SK-N-SH treated with all-trans-retinoic acid at 6 μM for 48 hours (cell line): Measurements from ENCODE around the gene TMEM131.

Source experiments
- ARNTL ChIP-seq: fragments of 450-650 bp; formaldehyde crosslinking; IDR thresholded peaks from 2 replicates; pipeline ENCODE4 v1.5.0; 2020; ENCODE audit warnings: low read depth, mild to moderate bottlenecking, moderate library complexity, borderline replicate concordance
- OSR1 ChIP-seq: fragments of 250-450 bp; sonication (Bioruptor Pico); IDR thresholded peaks from 2 replicates; pipeline ENCODE4 v1.8.0; 2022; ENCODE audit warnings: moderate library complexity, mild to moderate bottlenecking, inconsistent platforms
- SNAI2 ChIP-seq: fragments of 250-450 bp; sonication (Bioruptor Pico); IDR thresholded peaks from 2 replicates; pipeline ENCODE4 v1.5.0; 2020; ENCODE audit warnings: mild to moderate bottlenecking, moderate library complexity
- ZC3H10 ChIP-seq: fragments of 250-450 bp; sonication (Bioruptor Pico); IDR thresholded peaks from 2 replicates; pipeline ENCODE4 v1.5.1; 2021; ENCODE audit warnings: mild to moderate bottlenecking, moderate library complexity
- ZNF565 ChIP-seq: fragments of 450-650 bp; formaldehyde crosslinking; conservative IDR thresholded peaks from 2 replicates; pipeline ENCODE4 v1.5.0; 2020; ENCODE audit warnings: low read depth, mild to moderate bottlenecking, moderate library complexity
- TF ChIP-seq, protein P1 (sequence below): fragments of 250-450 bp; sonication (Bioruptor Pico); IDR thresholded peaks from 2 replicates; pipeline ENCODE4 v1.5.1; 2020; ENCODE audit warnings: low read depth, mild to moderate bottlenecking, moderate library complexity
- TF ChIP-seq, protein P2 (sequence below): fragments of 250-450 bp; sonication (Bioruptor Pico); IDR thresholded peaks from 2 replicates; pipeline ENCODE4 v1.8.0; 2021; ENCODE audit warnings: low read depth, mild to moderate bottlenecking, moderate library complexity, borderline replicate concordance

DNA sequence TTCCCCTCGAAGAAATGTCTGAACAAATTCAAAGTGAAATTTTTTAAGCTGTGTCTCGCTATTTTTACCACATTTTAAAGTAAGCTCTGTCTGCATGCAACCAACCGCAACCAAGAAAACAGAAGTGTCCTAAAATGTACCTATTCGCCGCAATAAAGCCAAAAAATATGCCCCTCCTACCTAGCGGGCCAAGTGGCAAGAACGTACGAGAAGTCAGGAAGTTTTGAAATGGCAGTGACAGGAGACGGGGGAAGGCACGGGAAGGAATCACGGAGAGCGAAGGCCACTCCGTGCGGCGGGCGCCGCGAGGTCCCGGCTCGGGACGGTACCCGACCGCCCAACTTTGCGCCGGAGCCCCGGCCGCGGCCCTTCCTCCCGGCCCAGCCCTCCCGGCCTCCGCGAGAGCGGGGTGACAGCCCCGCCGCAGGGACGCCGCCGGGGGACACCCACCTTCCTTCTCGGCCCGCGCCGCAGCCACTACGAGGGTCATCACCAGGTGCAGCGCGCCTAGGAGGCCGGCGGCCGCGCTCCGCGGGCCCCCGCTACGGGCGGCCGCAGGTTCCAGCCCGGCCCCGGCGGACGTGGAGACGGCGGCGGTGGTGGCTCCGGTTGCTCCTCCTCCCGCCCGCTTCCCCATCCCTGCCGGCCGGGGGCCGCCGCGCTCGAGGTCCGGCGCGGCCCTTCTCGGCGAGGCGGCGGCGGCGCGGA, 568 bp downstream of the TMEM131 start:
- no peak for TF ChIP-seq SNAI2 (CRISPR knock-in tag)
- TF ChIP-seq, protein P1, sequence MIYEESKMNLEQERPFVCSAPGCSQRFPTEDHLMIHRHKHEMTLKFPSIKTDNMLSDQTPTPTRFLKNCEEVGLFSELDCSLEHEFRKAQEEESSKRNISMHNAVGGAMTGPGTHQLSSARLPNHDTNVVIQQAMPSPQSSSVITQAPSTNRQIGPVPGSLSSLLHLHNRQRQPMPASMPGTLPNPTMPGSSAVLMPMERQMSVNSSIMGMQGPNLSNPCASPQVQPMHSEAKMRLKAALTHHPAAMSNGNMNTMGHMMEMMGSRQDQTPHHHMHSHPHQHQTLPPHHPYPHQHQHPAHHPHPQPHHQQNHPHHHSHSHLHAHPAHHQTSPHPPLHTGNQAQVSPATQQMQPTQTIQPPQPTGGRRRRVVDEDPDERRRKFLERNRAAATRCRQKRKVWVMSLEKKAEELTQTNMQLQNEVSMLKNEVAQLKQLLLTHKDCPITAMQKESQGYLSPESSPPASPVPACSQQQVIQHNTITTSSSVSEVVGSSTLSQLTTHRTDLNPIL (CRISPR knock-in tag) = no peak
- no peak for TF ChIP-seq ARNTL (CRISPR knock-in tag)
- no peak for TF ChIP-seq ZNF565 (CRISPR knock-in tag)
- TF ChIP-seq OSR1 = no peak
- TF ChIP-seq, protein P2, sequence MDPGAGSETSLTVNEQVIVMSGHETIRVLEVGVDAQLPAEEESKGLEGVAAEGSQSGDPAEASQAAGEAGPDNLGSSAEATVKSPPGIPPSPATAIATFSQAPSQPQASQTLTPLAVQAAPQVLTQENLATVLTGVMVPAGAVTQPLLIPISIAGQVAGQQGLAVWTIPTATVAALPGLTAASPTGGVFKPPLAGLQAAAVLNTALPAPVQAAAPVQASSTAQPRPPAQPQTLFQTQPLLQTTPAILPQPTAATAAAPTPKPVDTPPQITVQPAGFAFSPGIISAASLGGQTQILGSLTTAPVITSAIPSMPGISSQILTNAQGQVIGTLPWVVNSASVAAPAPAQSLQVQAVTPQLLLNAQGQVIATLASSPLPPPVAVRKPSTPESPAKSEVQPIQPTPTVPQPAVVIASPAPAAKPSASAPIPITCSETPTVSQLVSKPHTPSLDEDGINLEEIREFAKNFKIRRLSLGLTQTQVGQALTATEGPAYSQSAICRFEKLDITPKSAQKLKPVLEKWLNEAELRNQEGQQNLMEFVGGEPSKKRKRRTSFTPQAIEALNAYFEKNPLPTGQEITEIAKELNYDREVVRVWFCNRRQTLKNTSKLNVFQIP (CRISPR knock-in tag) = no peak
- no peak for TF ChIP-seq ZC3H10 (CRISPR knock-in tag)
